Stimulated activated CD8-positive, alpha-beta memory T cell treated with anti-CD3 and anti-CD28 coated beads, Interleukin-12 subunit alpha, Interleukin-12 subunit beta, amount 100 ng/mL, for 24 hours (primary cell): ENCODE results near the gene PYGB.
A peak's percentile ranks its signal among the peaks of the same experiment; 100 is the strongest.
"Not testable (repeated sequence)": the region's sequence is repeated elsewhere in the genome, so short reads cannot be mapped to it uniquely, and the experiment has no call there.

Experiments
- DNase-seq: peaks from one replicate; pipeline ENCODE4 v3.0.0-alpha.2; 2020; ENCODE audit errors: extremely low read depth

Gene PYGB

GRCh38 chr20:25230166-25230831, 17.6 kb upstream of the PYGB start:
- DNase-seq = no peak

- DNase-seq = no peak
Observed at GRCh38 chr20:25233016-25233772, 14.7 kb upstream of the PYGB start.

GRCh38 chr20:25234009-25234849, 13.7 kb upstream of the PYGB start:
- DNase-seq = not testable (repeated sequence)

- no peak for DNase-seq
Observed at GRCh38 chr20:25236450-25237304, 11.2 kb upstream of the PYGB start.

- DNase-seq = peak; percentile 22
Observed at GRCh38 chr20:25237610-25238318, 10.1 kb upstream of the PYGB start.

GRCh38 chr20:25238319-25239037, 9.4 kb upstream of the PYGB start:
- DNase-seq = no peak

GRCh38 chr20:25239387-25240370, 8.2 kb upstream of the PYGB start:
- no peak for DNase-seq

- not testable (repeated sequence) for DNase-seq
Observed at GRCh38 chr20:25240851-25241658, 6.8 kb upstream of the PYGB start.

- DNase-seq = not testable (repeated sequence)
Observed at GRCh38 chr20:25241659-25241955, 6.3 kb upstream of the PYGB start.

GRCh38 chr20:25242231-25242630, 5.7 kb upstream of the PYGB start:
- no peak for DNase-seq

- no peak for DNase-seq
Observed at GRCh38 chr20:25243416-25243979, 4.4 kb upstream of the PYGB start.

GRCh38 chr20:25244976-25245375, 2.9 kb upstream of the PYGB start:
- DNase-seq = no peak

GRCh38 chr20:25245461-25245860, 2.4 kb upstream of the PYGB start:
- DNase-seq = no peak

- DNase-seq = no peak
Observed at GRCh38 chr20:25246182-25246999, 1.5 kb upstream of the PYGB start.

GRCh38 chr20:25247000-25247517, 826 bp upstream of the PYGB start:
- DNase-seq = no peak

GRCh38 chr20:25247518-25247955, 348 bp upstream of the PYGB start:
- DNase-seq = no peak

- DNase-seq = no peak
Observed at GRCh38 chr20:25248786-25249172, 894 bp downstream of the PYGB start.
